Kidney (tissue), 14 donors: ENCODE results near the gene ALMS1. TPM values are rescaled to one million over a fixed set of nuclear protein-coding genes. Genes with fewer than 3 reads are reported as not detected.

Source experiments
- DNase-seq, 5 donors: peaks; one replicate each; pipeline ENCODE4 v3.0.0-alpha.2; 2013 to 2020
- FAIRE-seq: peaks from 2 replicates; lab custom pipeline; 2012; peaks lifted over from hg19 to GRCh38; lab: Jason Lieb, UNC
- H3K27ac ChIP-seq, 2 donors: one replicate each; pipeline ENCODE4 v1.7.0; 2013; ENCODE audit warnings: low read depth in 2 of 2, low read length in 2 of 2, inconsistent platforms in 1 of 2
- H3K27me3 ChIP-seq: one replicate; pipeline ENCODE4 v1.7.1; 2013; ENCODE audit warnings: low read length, inconsistent platforms; ENCODE audit not compliant: control insufficient read depth, insufficient read depth
- H3K36me3 ChIP-seq, 3 donors: one replicate each; pipeline versions ENCODE4 v1.7.0 to v1.7.1; 2013; ENCODE audit warnings: low read length in 3 of 3, control low read depth in 1 of 3, inconsistent platforms in 1 of 3; ENCODE audit not compliant: insufficient read depth in 3 of 3, control insufficient read depth in 2 of 3
- H3K4me1 ChIP-seq, 3 donors: one replicate each; pipeline versions ENCODE4 v1.7.0 to v1.7.1; 2013; ENCODE audit warnings: low read length in 3 of 3, inconsistent platforms in 1 of 3, low read depth in 1 of 3; ENCODE audit not compliant: control insufficient read depth in 2 of 3, insufficient read depth in 2 of 3
- H3K4me3 ChIP-seq, 3 donors: one replicate each; pipeline versions ENCODE4 v1.7.0 to v1.8.1; 2013; ENCODE audit warnings: low read length in 3 of 3, control low read depth in 1 of 3, inconsistent platforms in 1 of 3
- H3K9ac ChIP-seq, 3 donors: one replicate each; pipeline versions ENCODE4 v1.7.0 to v1.7.1; 2013; ENCODE audit warnings: low read length in 3 of 3, control low read depth in 1 of 3, inconsistent platforms in 1 of 3
- H3K9me3 ChIP-seq, 3 donors: one replicate each; pipeline versions ENCODE4 v1.7.0 to v1.7.1; 2013; ENCODE audit warnings: low read length in 3 of 3, control low read depth in 1 of 3, inconsistent platforms in 1 of 3; ENCODE audit not compliant: control insufficient read depth in 2 of 3, insufficient read depth in 1 of 3
- CTCF ChIP-seq: IDR thresholded peaks from 3 replicates; pipeline ENCODE4 v1.5.1; 2012; ENCODE audit warnings: mild to moderate bottlenecking, moderate library complexity, borderline replicate concordance; ENCODE audit not compliant: insufficient read depth; ENCODE audit errors: extremely low read depth
- intact Hi-C: fragments of 100-400 bp; cut with DNase I; formaldehyde crosslinking; loops from one replicate; pipeline ENCODE4 v1.11.1; 2022
- polyA plus RNA-seq: library from polyadenylated mRNA; stranded (reverse); fragments of 350-450 nt; fragmentation: Illumina TruSeq; extraction: RNeasy Lipid Tissue Mini Kit (QIAGEN cat#74804); gene quantifications from one replicate; pipeline ENCODE4 v1.2.3, GENCODE V29; 2014; ENCODE audit warnings: low read depth, low replicate concordance; ENCODE audit not compliant: insufficient read depth
- total RNA-seq: library from RNA; stranded (reverse); fragmentation: NEBNext Ultra II Directional; extraction: Animal tissue kit (Norgen Biotek cat#: 25700); gene quantifications from one replicate; pipeline ENCODE4 v1.2.1, GENCODE V29; 2021
- donor health status: control.
- donor health status: control.
- donor health status: control.
- donor health status: control.
- donor health status: control.
- donor health status: DM: yes; HTN: yes; CAD: no.
- donor health status: Normal renal cell carcinoma (clear cell type).

The ALMS1 gene
- total and polyA plus RNA-seq, 2 donors from 2014 or later: 9.2 to 26.2 TPM

- Histone ChIP-seq H3K27me3 (no peaks in the 10 kb centered on the region), H3K4me3 (no peak overlapping the region), H3K36me3 (no peaks in the 10 kb centered on the region), H3K9ac (no peak overlapping the region), H3K27ac (no peak overlapping the region), H3K4me1 (no peaks in the 10 kb centered on the region), H3K9me3 (no peaks in the 10 kb centered on the region)
- no peak for TF ChIP-seq CTCF
- DNase-seq (no peak), FAIRE-seq (no peak)
- intact Hi-C loops: no loop called here
Measured at GRCh38 chr2:73374269-73374668, 11.4 kb upstream of the ALMS1 start.

GRCh38 chr2:73376681-73377080 lies 9.0 kb upstream of the ALMS1 start:
- Histone ChIP-seq H3K27me3 (no peaks in the 10 kb centered on the region), H3K4me3 (no peak overlapping the region), H3K4me1 (no peaks in the 10 kb centered on the region), H3K36me3 (no peaks in the 10 kb centered on the region), H3K9me3 (no peaks in the 10 kb centered on the region), H3K27ac (no peak overlapping the region), H3K9ac (no peak overlapping the region)
- DNase-seq: no peak
- FAIRE-seq: no peak
- intact Hi-C loops: no loop called here
- no peak for TF ChIP-seq CTCF

DNA sequence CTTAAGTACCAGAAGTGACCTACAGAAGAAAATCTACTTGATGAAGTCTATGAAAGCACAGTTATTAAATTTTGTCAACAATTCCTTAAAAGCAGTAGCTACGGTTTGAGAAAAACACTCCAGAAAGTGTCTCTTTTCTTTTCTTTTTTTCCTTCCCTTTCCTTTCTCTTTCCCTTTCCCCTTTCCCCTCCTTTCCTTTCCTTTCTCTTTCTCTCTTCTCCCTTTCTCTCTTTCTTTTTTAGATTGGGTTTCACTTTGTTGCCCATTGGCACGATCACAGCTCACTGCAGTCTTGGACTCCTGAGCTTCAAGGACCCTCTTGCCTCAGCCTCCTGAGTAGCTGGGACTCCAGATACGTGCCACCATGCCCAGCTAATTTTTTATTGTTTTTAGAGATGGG lies 2.6 kb upstream of the ALMS1 start:
- Histone ChIP-seq H3K27ac (no peak overlapping the region), H3K9me3 (no peaks in the 10 kb centered on the region), H3K4me1 (peaks cover 0 to 4% (median 4%) of the 10 kb centered on the region in 3 donors), H3K9ac (no peak overlapping the region), H3K4me3 (no peak overlapping the region), H3K36me3 (no peaks in the 10 kb centered on the region), H3K27me3 (no peaks in the 10 kb centered on the region)
- DNase-seq (no peak), FAIRE-seq (no peak)
- TF ChIP-seq CTCF: no peak
- intact Hi-C loops: no loop called here

GRCh38 chr2:73385123-73385503 lies 523 bp upstream of the ALMS1 start:
- FAIRE-seq: no peak
- intact Hi-C loops: no loop called here
- H3K4me3 ChIP-seq: peak overlapping the region; percentile 65 to 93 (median 88)
- peak overlapping the region; percentile 38 to 70 (median 57) for H3K9ac ChIP-seq
- H3K27me3 ChIP-seq: no peaks in the 10 kb centered on the region
- peak overlapping the region; percentile 52 to 65 for H3K27ac ChIP-seq
- peaks cover 0 to 4% (median 4%) of the 10 kb centered on the region in 3 donors for H3K4me1 ChIP-seq
- no peak for TF ChIP-seq CTCF
- H3K9me3 ChIP-seq: no peaks in the 10 kb centered on the region
- H3K36me3 ChIP-seq: no peaks in the 10 kb centered on the region
- DNase-seq: no peak
